IMR-90 (cell line): ENCODE measurements around the gene LPAR2. TPM values are rescaled to one million over a fixed set of nuclear protein-coding genes. Genes with fewer than 3 reads are reported as not detected.

Source experiments
- ATAC-seq: fragments of 200-7000 bp; cut with Tn5 transposase; 2 replicates; pipeline ENCODE4 v1.9.1; 2020; ENCODE audit warnings: low read depth, mild to moderate bottlenecking, moderate library complexity
- BruUV-seq: library from RNA; stranded (reverse); fragments of 400-500 nt; replicated peaks from 2 replicates; lab custom pipeline; 2021; lab: Mats Ljungman, UMichigan
- CTCF ChIA-PET: fragments of 300-600 bp; formaldehyde crosslinking; extraction: SDS; loops from one replicate; lab custom pipeline; 2021; ENCODE audit warnings: antibody characterized with exemption; lab: Yijun Ruan, JAX
- POLR2A ChIA-PET: fragments of 300-600 bp; sonication (Branson Sonifier 250); formaldehyde crosslinking; loops from one replicate; lab custom pipeline; 2022; ENCODE audit warnings: antibody characterized with exemption; ENCODE audit not compliant: unreplicated experiment; lab: Charles Lee
- DNase-seq: peaks from one replicate; pipeline ENCODE4 v3.0.0; 2013
- H2AFZ ChIP-seq: replicated peaks from 2 replicates; pipeline ENCODE3; 2013; ENCODE audit warnings: low read length, mild to moderate bottlenecking; ENCODE audit not compliant: poor library complexity
- H2AK5ac ChIP-seq: 2 replicates; pipeline ENCODE4 v1.6.1; 2013; ENCODE audit warnings: low read depth, low read length, inconsistent platforms
- H2AK9ac ChIP-seq: replicated peaks from 2 replicates; pipeline ENCODE3; 2013; ENCODE audit warnings: mild to moderate bottlenecking, low read depth, low read length, moderate library complexity; ENCODE audit not compliant: poor library complexity
- H2BK120ac ChIP-seq: 2 replicates; pipeline ENCODE4 v1.6.1; 2013; ENCODE audit warnings: low read depth, low read length, inconsistent platforms
- H2BK15ac ChIP-seq: 3 replicates; pipeline ENCODE4 v1.6.1; 2013; ENCODE audit warnings: low read depth, low read length, inconsistent platforms
- H2BK20ac ChIP-seq: 2 replicates; pipeline ENCODE4 v1.6.1; 2013; ENCODE audit warnings: low read depth, mild to moderate bottlenecking, inconsistent platforms, low read length, moderate library complexity
- H2BK5ac ChIP-seq: 2 replicates; pipeline ENCODE4 v1.6.1; 2013; ENCODE audit warnings: mild to moderate bottlenecking, low read depth, low read length, inconsistent platforms; ENCODE audit not compliant: poor library complexity, severe bottlenecking
- H3K14ac ChIP-seq: replicated peaks from 2 replicates; pipeline ENCODE4 v1.6.1; 2013; ENCODE audit warnings: low read depth, low read length, inconsistent platforms
- H3K18ac ChIP-seq: 2 replicates; pipeline ENCODE4 v1.6.1; 2013; ENCODE audit warnings: low read depth, low read length, control low read depth
- H3K23ac ChIP-seq: 2 replicates; pipeline ENCODE4 v1.6.1; 2013; ENCODE audit warnings: low read depth, low read length, inconsistent platforms
- H3K27ac ChIP-seq: 2 replicates; pipeline ENCODE4 v1.5.1; 2013; ENCODE audit warnings: mild to moderate bottlenecking, control low read depth, low read length; ENCODE audit not compliant: insufficient read depth
- H3K27me3 ChIP-seq: 2 replicates; pipeline ENCODE4 v1.6.1; 2013; ENCODE audit warnings: low read length; ENCODE audit not compliant: control insufficient read depth, insufficient read depth
- H3K36me3 ChIP-seq: 2 replicates; pipeline ENCODE4 v1.6.1; 2013; ENCODE audit warnings: low read length, mixed read lengths; ENCODE audit not compliant: control insufficient read depth, insufficient read depth
- H3K4ac ChIP-seq: 2 replicates; pipeline ENCODE4 v1.6.1; 2013; ENCODE audit warnings: low read depth, low read length, inconsistent platforms
- H3K4me1 ChIP-seq: 2 replicates; pipeline ENCODE4 v1.6.1; 2013; ENCODE audit warnings: low read length, mixed read lengths; ENCODE audit not compliant: control insufficient read depth, insufficient read depth
- H3K4me2 ChIP-seq: 2 replicates; pipeline ENCODE4 v1.6.1; 2013; ENCODE audit warnings: low read depth, mild to moderate bottlenecking, control low read depth, low read length, moderate library complexity
- H3K4me3 ChIP-seq: 2 replicates; pipeline ENCODE4 v1.5.1; 2013; ENCODE audit warnings: low read depth, mild to moderate bottlenecking, control low read depth, low read length, moderate library complexity; ENCODE audit not compliant: insufficient read depth
- H3K56ac ChIP-seq: 2 replicates; pipeline ENCODE4 v1.6.1; 2013; ENCODE audit warnings: low read length, inconsistent platforms; ENCODE audit not compliant: insufficient read depth; ENCODE audit errors: extremely low read depth
- H3K79me1 ChIP-seq, 2 experiments: 2 replicates each; pipeline ENCODE4 v1.6.1; 2013; ENCODE audit warnings: low read length in 2 of 2, inconsistent platforms in 1 of 2, low read depth in 1 of 2
- H3K9ac ChIP-seq: 2 replicates; pipeline ENCODE4 v1.6.1; 2013; ENCODE audit warnings: low read depth, low read length, control low read depth
- H3K9me1 ChIP-seq: 2 replicates; pipeline ENCODE4 v1.6.1; 2013; ENCODE audit warnings: low read length, inconsistent platforms; ENCODE audit not compliant: insufficient read depth
- H3K9me3 ChIP-seq: 2 replicates; pipeline ENCODE4 v1.6.1; 2013; ENCODE audit warnings: low read length; ENCODE audit not compliant: control insufficient read depth, insufficient read depth
- H4K20me1 ChIP-seq: 2 replicates; pipeline ENCODE4 v1.6.1; 2013; ENCODE audit warnings: low read length, inconsistent platforms; ENCODE audit not compliant: insufficient read depth
- H4K5ac ChIP-seq: 2 replicates; pipeline ENCODE4 v1.6.1; 2013; ENCODE audit warnings: mild to moderate bottlenecking, low read depth, low read length, control low read depth
- H4K8ac ChIP-seq, 2 experiments: 2 replicates each; pipeline ENCODE4 v1.6.1; 2013; ENCODE audit warnings: low read depth in 2 of 2, low read length in 2 of 2, control low read depth in 1 of 2, inconsistent platforms in 1 of 2
- H4K91ac ChIP-seq: 2 replicates; pipeline ENCODE4 v1.6.1; 2013; ENCODE audit warnings: low read depth, low read length, inconsistent platforms; ENCODE audit not compliant: insufficient read depth
- CTCF ChIP-seq: conservative IDR thresholded peaks from 2 replicates; pipeline ENCODE4 v1.5.1; 2012; ENCODE audit warnings: mild to moderate bottlenecking, low read depth, low read length, improper control_type of control experiment
- FOS ChIP-seq: fragments of 150-350 bp; IDR thresholded peaks from 2 replicates; pipeline ENCODE4 v1.6.1; 2016; ENCODE audit warnings: low read depth, low read length
- POLR2A ChIP-seq: IDR thresholded peaks from 2 replicates; pipeline ENCODE4 v1.6.1; 2012; ENCODE audit warnings: mild to moderate bottlenecking, low read depth, low read length
- RAD21 ChIP-seq: IDR thresholded peaks from 2 replicates; pipeline ENCODE4 v1.6.1; 2012; ENCODE audit warnings: low read length, improper control_type of control experiment
- SMC3 ChIP-seq: fragments of 150-350 bp; IDR thresholded peaks from 2 replicates; pipeline ENCODE4 v1.6.1; 2016; ENCODE audit warnings: low read depth, mild to moderate bottlenecking, antibody characterized with exemption, low read length, moderate library complexity
- WGBS, 2 experiments: methylation state at CpG; one replicate each; pipeline versions ENCODE4 v1.1.5 to v1.1.7; 2013; ENCODE audit warnings: missing lambda C conversion rate in 2 of 2; ENCODE audit not compliant: insufficient read length in 1 of 2; ENCODE audit errors: extremely low coverage in 2 of 2; 5-methylcytosine and 5-hydroxymethylcytosine counted together
- dilution Hi-C: fragments of 300-500 bp; cut with HindIII; formaldehyde crosslinking; loops from one replicate; pipeline ENCODE4 v1.14.3; 2018; ENCODE audit warnings: low sequenced_read_pairs; ENCODE audit not compliant: unreplicated experiment
- in situ Hi-C: fragments of 300-500 bp; cut with MboI; formaldehyde crosslinking; loops from 3 replicates; pipeline ENCODE4 v1.14.3; 2019; ENCODE audit warnings: low sequenced_read_pairs, inconsistent platforms, mixed read lengths
- intact Hi-C: fragments of 100-400 bp; cut with micrococcal nuclease; formaldehyde crosslinking; loops from 2 replicates; pipeline ENCODE4 v1.10.0; 2022
- polyA plus RNA-seq, 3 experiments: library from polyadenylated mRNA; depleted of rRNA; stranded (reverse); fragments of >200 nt; gene quantifications; 2 replicates each; pipeline ENCODE4 v1.2.3, GENCODE V29; 2012; ENCODE audit warnings: low replicate concordance in 1 of 3
- total RNA-seq: library from RNA; depleted of rRNA; stranded (reverse); fragments of >200 nt; gene quantifications from 2 replicates; pipeline ENCODE4 v1.2.3, GENCODE V29; 2012

Gene LPAR2
- total and polyA plus RNA-seq, 2 of the 4 experiments (the other 2 are of a cell fraction): under 0.01 to 5.4 TPM

- 0 out of 2 replicates have a peak within 1 kb of the TSS, but pooled peaks have one; percentile 29 for H4K5ac ChIP-seq
- H3K14ac ChIP-seq: peak within 1 kb of the TSS; percentile 67
- peak within 1 kb of the TSS; percentile 91 for H3K4me2 ChIP-seq
- dilution Hi-C loops: no loop called here
- peaks cover 3% of the 10 kb centered on the region; the same call in 1 of the 2 replicates for H3K9me1 ChIP-seq
- H3K4ac ChIP-seq: peak within 1 kb of the TSS; percentile 73
- ATAC-seq: peak; percentile 89
- peaks cover 29% of the 10 kb centered on the region for H3K36me3 ChIP-seq
- intact Hi-C loops: loop anchor here (1.0 to 5.0 kb wide), 2 partner anchors 91 to 111 kb away; no protein-coding TSS in a partner anchor
- WGBS, 2 experiments: 6% methylated on average over 18 of the region's 50 CpGs; no CpG with 5 or more reads in 1 of the 2 experiments
- H4K91ac ChIP-seq: no peak within 1 kb of the TSS; the same call in 1 of the 2 replicates
- peak within 1 kb of the TSS; percentile 20 to 49; a peak in 1 of 4 replicates for H4K8ac ChIP-seq
- H3K9me3 ChIP-seq: no peaks in the 10 kb centered on the region
- DNase-seq: peak; percentile 29
- ChIA-PET POLR2A (no interaction called here), CTCF (interaction anchor here (0.9 to 1.7 kb wide), 4 partner anchors 10 to 114 kb away, joined by 3 to 11 read pairs (median 4); no protein-coding TSS in a partner anchor)
- H4K20me1 ChIP-seq: 0 out of 2 replicates have a peak, but pooled peaks cover 3% of the 10 kb centered on the region
- 0 out of 2 replicates have a peak, but pooled peaks cover 2% of the 10 kb centered on the region for H3K4me1 ChIP-seq
- H3K56ac ChIP-seq: peak within 1 kb of the TSS; percentile 41; the same call in 1 of the 2 replicates
- peak within 1 kb of the TSS; percentile 94 for H2AFZ ChIP-seq
- no peak within 1 kb of the TSS for H2BK120ac ChIP-seq
- no TSS peak for BruUV-seq
- peak within 1 kb of the TSS; percentile 69 for H3K4me3 ChIP-seq
- TF ChIP-seq SMC3 (peak; percentile 87), FOS (no peak), CTCF (peak; percentile 80), POLR2A (no peak), RAD21 (peak; percentile 88)
- peak within 1 kb of the TSS; percentile 37 for H3K27ac ChIP-seq
- H2BK20ac ChIP-seq: no peak within 1 kb of the TSS
- H2BK5ac ChIP-seq: peak within 1 kb of the TSS; percentile 18
- peak within 1 kb of the TSS; percentile 79 for H2AK5ac ChIP-seq
- peaks cover 3 to 19% of the 10 kb centered on the region in 2 experiments for H3K79me1 ChIP-seq
- H3K9ac ChIP-seq: peak within 1 kb of the TSS; percentile 73
- no peak within 1 kb of the TSS for H3K18ac ChIP-seq
- H3K23ac ChIP-seq: peak within 1 kb of the TSS; percentile 84
- H3K27me3 ChIP-seq: no peaks in the 10 kb centered on the region
- in situ Hi-C loops: loop anchor here (5.0 to 25.0 kb wide), 2 partner anchors 106 to 256 kb away; partner anchors contain the start of gene CILP2
- no peak within 1 kb of the TSS for H2BK15ac ChIP-seq
- peak within 1 kb of the TSS; percentile 94 for H2AK9ac ChIP-seq
Observed at GRCh38 chr19:19643158-19644053, 15.4 kb upstream of the LPAR2 start, which contains the start of gene GMIP. Gene GMIP, minus strand, starts transcription at chr19:19643657. Its CDS starts 128 bp downstream, at chr19:19643529.
